Posterior vena cava (tissue), 2 donors: ENCODE results near the gene TBX15. TPM values are rescaled to one million over a fixed set of nuclear protein-coding genes. Genes with fewer than 3 reads are reported as not detected.
"Not testable (repeated sequence)": the region's sequence is repeated elsewhere in the genome, so short reads cannot be mapped to it uniquely, and the experiment has no call there.

Experiments
- DNase-seq: peaks from one replicate; pipeline ENCODE4 v3.0.0-alpha.2; 2020; ENCODE audit warnings: low spot score
- intact Hi-C, 2 donors: fragments of 100-400 bp; cut with DNase I; formaldehyde crosslinking; loops; one replicate each; pipeline versions ENCODE4 v1.14.1 to v1.14.2; 2022 to 2023
- total RNA-seq, 2 donors: library from RNA; stranded (reverse); fragmentation: NEBNext Ultra II Directional; extraction: Animal tissue kit (Norgen Biotek cat#: 25700); gene quantifications; one replicate each; pipeline ENCODE4 v1.2.1, GENCODE V29; 2021
- donor health status: DM: yes; HTN: yes; CAD: no.
- donor health status: DM: yes; HTN: yes; CAD: no.

The TBX15 gene
- total RNA-seq, 2 donors from 2014 or later = 2.5 to 4.8 TPM

DNA sequence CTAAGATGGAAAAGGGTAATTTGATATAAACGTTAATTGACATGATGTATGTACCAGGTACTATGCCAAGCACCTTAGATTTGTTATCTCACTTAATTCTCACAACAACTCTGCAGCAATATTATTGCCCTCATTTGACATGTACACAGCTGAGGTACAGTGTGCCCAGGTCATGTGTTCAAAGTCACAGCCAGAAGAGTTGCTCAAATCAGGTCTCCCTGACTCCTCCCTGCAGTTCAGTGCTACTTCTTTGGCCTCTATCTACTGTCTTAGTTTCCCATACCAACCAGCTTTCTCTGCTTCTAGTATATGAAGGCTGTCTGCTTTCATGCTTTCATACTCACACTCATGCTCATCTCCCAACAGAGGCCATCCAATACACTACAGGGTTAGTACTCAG, 15.1 kb downstream of the TBX15 start:
- DNase-seq = no peak
- intact Hi-C loops = no loop called here

DNA sequence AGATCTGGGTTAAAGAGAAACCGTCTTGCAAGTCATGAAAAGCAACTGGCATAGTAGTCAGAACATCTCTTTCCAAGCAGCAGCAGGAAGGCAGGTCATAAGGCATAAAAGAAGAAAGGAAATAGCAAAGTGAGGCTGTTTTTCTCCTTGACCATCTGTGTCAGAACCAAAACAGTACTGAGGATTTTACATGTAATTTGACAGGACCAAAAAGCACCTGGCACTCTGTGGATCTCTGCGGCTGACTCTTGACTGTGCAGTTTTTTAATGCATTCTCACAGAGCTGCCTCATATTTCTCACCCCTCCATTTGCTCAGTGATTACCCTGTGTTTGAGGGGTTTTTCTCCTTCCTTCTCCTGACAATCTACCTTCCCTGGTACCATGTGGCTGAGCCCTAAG, 17.7 kb downstream of the TBX15 start:
- intact Hi-C loops = no loop called here
- DNase-seq = no peak

DNA sequence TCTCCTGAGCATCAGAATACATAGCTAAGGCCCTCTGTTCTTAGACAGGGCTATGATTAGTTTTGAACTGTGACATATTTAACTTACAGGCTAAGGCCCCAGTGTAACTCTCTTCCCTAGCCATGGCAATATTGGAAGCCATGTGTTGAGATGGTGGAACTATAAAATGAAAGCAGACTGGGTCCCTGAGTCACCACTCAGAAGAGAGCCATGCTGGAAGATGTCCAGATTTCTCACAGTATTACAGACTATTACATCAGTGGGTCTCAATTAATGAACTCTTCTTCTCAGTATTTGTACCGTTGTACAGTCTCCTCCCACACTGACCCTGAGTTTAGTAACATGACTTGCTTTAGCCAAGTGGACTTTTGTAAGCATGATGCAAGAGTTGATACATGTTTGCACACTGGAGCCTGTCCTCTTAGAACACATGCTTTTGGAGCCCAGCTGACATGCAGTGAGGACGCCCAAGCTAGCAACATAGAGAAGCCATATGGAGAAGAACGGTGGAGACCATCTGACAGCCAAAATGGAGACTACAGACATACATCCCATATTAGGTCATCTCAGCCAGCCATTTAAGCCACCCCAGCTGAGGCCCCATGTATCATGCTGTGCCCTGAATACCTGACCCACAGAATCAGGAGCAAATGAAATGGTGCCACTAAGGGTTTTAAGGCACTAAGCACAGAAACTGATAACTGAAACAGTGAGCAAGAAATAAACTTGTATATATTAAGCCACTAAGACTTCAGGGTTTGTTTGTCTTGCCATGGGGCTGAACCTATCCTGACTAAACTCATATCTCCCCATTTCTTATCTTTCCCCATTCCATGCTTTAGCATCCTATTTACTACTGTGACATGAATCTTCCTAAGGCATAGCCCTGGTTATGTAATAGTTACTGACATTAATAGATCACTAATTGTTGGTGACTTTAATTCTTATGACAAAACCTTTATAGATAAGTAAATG, 24.4 kb downstream of the TBX15 start:
- DNase-seq = no peak
- intact Hi-C loops = no loop called here

DNA sequence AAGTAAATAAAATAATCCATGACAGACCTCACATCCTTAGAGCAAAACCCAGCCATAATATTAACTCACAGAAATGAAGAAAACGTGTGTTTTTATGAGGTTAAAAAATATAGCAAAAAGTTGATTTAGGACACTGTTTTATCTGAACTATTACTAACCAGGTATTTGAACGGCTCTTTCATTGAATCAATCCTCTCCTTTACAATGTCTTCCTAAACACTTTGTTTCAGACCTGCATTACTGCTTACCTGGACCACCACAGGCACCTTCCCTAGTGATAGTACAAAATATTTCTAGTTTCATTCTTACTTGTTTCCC, 25.0 kb downstream of the TBX15 start:
- intact Hi-C loops = no loop called here
- no peak for DNase-seq

DNA sequence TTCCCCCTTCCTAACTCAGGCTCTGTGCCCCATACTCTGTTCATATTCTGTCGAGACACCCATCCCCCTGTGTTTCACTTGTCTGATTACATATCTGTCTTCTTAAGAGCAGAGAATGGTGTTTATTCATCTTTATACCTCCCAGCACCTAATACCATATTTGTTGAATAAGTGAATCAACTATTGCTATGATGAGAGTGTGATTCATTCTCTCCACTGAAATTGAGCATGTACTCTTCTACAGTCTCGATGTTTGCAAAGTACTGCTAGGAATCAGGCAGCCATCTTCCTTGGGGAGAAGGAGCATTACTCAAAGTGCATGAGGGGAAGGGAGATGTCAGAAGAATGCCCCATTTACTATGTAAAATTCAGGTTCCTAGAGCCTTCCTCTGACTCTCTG, 27.0 kb downstream of the TBX15 start:
- intact Hi-C loops = no loop called here
- no peak for DNase-seq

DNA sequence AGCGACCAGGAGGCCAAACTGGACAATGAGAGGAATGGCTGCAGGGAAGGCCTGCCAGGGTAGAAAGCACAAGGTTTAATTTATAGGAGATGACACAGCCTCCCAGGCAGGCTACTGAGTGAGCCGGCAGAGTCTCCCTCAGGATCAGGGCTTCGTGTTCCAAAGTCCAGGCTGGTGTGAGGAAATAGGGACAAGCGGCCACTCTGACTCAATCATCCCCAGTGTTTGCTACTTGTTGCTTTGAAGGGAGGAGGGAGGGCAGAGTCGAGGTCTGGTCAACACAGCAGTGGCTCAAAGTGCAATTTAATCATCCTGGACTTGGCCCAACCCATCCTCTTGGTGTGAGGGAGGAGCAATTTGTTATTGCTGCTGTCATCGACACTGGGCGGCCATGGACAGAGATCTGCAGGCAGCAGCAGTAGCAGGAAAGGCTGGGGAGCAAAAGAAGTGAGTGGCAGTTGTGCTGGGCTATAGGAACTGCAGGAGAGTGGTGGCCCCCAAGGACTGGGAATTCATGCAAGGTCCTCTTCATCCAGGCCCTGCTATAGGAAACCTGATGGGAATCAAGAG, 27.5 kb downstream of the TBX15 start:
- no peak for DNase-seq
- intact Hi-C loops = no loop called here

DNA sequence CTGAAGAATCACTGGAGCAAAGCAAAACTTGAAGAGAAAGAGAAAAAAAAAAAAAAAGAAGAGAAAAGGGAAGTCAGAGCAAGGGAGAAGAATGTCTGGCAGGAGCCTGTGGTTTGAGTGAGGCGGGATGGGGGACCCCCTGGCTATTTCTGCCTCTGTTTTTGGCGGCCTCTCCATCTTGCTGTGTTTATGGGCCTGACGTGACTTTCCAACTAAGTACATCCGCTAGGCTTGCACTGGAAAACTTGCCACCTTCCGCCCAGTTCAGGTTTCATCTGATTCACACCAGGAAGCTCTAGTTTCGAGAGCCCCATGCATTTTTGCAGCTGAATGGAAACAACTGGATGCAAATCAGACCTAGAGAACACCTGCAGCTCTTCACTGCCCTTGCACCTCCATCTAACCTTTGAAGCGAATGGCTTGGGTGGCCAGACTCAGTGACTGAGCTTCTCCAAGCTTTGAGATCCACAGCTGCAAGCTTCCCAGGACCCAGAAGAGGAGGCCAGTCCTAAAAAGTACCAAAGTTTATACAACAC, 28.0 kb downstream of the TBX15 start:
- intact Hi-C loops = no loop called here
- no peak for DNase-seq

DNA sequence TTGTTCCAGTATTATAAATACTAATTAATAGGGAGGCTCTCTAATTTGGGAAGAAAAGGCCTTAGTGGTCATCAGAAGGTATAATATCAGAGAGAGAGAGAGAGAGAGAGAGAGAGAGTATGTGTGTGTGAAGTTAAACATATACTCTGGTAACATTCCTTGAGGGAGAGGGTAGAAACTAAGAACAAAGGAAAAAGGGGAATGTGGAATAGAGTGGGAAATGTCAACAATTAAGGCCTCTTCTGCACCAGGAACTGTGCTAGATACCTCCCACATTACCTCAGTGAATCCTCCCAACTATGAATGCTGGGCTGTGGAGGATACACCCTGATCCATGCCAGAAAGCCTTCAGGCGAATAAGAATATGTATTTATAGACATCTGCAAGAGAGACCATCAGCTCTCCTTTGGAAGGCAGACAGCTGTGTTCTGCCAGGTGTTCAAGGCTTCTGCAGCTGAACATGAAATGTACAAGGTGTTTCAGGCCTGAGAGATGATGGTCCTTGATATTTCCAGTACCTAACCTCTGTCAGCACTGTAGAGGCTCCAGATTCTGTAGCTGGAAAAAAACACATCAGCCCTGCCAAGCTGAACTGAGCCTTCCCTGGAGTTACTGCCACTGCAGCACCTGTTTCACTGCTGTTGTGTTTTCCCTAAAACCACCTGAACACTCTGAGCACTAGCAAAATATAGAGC, 29.1 kb downstream of the TBX15 start:
- no peak for DNase-seq
- intact Hi-C loops = no loop called here

DNA sequence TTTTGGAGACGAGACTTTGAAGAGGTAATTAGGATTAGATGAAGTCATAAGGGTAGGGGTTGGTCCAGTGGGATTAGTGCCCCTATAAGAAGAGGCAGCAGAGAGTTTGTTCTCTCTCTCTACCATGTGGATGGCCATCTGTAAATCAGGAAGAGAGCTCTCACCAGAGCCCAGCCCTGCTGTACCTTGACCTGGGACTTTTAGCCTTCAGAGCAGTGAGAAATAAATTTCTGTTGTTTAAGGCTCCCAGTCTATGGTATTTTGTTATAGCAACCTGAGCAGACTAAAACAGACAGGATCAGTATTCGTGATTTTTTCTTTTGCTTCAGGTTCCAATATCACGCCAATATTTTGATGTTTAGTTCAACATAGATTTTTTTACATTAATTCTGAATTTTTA, 30.0 kb downstream of the TBX15 start:
- DNase-seq = no peak
- intact Hi-C loops = no loop called here

DNA sequence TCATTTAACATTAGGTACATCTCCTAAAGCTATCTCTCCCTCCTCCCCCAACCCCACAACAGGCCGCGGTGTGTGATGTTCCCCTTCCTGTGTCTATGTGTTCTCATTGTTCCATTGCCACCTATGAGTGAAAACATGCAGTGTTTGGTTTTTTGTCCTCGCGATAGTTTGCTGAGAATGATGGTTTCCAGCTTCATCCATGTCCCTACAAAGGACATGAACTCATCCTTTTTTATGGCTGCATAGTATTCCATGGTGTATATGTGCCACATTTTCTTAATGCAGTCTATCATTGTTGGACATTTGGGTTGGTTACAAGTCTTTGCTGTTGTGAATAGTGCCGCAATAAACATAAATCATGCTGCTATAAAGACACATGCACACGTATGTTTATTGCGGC, 30.6 kb downstream of the TBX15 start:
- intact Hi-C loops, DNase-seq: not testable (repeated sequence)

DNA sequence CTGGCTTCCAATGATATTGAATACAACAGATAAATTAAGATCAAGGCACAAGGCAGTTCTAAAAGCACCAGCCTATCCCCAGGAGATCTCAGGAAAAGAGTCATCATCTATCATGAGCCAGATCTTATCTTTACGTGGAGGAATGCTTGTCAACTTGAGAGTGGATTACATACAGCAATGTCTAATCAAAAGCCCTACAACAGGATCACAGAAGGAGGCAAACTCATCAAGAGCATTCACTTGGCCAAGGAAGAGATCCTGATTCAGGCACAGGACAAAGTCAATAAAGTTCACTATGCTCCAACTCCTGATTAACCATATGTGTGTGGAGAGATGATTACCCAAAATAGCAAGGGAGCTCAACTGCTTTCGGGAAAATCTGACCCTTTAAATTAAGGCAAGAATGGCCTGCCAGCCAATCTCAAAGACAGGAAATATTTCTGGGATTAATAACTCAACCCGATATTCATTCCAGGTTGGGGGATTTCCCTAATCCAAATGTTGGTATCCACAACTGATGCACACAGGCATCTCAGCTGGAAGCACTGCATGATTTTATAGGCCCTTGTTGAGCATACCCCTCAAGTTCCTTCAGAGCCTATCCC, 33.7 kb downstream of the TBX15 start:
- intact Hi-C loops = no loop called here
- no peak for DNase-seq

DNA sequence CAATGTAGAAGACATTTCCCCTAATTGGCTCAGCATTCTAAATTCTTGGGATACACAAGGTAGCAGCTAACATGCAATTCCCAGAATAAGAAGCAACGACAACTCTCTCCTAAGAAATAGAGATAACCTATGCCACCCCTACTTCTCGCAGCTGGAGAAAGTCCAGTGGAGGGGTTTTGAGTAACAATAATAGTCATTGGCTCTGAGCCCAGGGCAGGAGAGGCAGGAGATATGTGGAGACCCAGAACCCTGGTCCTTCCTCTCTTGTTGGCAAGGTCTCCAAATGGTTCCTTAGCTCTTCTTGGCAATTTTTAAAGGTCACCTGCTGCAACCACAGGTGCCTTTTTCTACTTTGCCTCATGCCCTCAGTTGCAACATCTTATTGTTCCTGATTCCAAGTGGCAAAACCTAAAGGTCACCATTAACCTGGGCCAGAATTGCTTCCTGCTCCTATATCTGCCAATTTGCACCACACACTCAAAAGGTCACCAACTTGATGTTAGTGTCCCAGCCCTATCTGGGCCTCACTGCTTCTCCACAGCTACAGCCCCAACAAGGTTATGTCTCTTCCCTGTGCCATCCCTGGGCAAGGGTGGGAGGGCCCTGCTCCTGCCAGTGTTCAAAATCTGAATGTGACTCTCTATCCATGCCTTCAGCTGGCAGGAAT, 36.7 kb downstream of the TBX15 start:
- no peak for DNase-seq
- intact Hi-C loops = no loop called here

DNA sequence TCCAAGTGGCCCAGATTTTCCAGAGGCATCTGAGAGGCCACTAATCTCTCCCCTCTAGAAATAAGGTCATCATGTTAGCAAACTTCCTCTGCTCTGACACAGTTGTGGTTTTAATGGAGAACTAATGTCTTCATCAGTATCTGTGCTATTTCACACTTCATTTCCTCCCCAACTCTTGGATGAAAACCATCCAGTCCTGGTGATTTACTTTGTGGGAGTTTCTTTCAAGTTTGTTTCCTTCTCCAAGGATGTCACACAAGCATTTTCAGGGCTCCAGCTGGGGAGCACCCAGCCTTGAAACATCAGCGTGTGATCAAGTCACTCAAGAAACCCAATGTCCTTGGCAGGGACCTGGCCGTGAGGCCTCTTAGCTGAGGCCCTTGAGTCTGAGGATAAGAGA, 38.8 kb downstream of the TBX15 start:
- intact Hi-C loops = no loop called here
- DNase-seq = no peak

DNA sequence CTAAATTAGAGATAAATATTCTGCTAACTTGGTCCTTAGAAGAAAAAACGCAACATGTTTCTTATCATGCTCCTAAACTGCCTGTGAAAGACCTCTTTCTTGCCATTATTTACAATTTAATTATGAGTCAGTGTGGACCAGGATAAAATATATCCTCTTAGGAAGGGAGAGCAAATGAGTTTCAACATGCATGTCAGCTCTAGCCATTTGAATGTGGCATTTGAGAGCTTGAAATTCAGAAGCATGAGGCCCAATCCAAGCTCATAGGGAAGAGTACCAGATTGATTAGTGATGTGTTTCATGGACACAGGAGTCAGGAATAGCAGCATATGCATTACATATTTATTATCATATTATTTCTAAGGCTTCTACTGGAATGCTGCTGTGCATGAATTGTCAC, 39.3 kb downstream of the TBX15 start:
- intact Hi-C loops = no loop called here
- DNase-seq = no peak

DNA sequence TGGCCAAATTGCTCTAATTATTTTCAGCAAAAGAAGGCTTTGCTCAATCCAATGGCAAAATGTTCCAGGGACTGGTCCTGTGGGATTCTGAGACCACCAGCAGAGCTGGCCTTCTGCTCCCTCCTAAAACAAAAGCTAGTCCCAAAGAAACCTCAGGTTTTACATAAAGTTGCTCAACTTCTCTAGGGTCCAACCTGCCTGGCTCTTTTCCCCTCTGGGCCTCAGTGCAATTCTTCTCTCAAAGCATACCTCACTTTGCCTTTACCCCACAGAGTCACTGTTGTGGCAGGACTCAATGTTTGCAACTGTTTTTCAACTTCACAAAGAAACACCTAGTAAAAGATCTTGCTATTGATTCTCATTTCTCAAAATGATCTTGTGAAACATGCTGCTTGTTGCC, 39.8 kb downstream of the TBX15 start:
- intact Hi-C loops = no loop called here
- DNase-seq = no peak

DNA sequence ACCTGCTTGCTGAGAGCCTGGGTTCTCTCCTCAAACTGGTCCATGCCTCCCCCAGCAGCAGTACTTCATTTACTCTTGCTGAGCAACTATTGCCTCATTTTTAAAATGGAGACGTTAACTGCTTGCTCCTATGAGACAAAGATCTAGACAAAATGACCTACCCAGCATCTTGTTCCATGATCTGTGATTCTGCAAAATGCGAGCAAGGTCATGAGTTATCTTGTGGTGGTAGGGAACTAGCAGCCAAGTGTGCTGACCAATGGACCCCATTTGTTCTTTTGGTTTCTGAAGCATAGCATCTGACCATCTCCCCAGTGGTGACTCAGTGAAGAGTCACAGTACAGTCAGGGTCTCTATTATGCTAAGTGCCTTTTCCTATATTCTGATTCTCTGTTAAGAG, 40.4 kb downstream of the TBX15 start:
- no peak for DNase-seq
- intact Hi-C loops = no loop called here

DNA sequence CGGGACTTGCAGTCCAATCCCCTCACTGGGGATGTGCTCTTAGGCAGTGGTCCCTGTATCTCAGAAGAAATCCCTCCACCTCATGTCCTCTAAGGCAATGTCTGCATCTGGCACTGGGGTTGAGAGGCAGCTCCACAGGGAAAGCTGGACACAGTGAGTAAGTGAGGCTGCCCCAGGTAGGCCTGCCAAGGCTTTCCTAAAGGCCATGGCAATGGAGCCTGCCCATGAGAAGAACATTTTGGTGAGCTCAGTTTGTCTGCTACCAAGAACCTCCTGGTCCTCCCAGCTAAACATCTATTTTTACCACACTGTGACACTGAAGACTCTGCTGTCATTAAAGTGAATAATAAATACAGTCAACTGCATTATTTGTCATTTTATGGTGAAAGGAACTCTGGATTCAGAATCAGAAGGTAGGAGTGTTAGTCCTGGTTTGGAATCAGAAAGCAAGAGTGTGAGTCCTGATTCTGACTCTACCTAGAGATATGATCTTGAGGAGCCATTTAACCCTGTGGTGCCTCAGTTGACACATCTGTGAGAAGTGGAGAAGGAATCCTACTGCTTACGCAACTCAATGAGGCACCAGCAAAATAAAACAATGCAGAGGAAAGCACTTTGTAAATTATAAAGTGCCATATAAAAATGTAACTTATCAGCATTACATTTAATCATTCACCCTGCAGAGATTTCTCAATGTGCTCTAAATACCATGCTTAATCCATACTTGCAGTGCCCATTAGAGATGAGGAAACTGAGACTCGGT, 41.0 kb downstream of the TBX15 start:
- intact Hi-C loops = no loop called here
- no peak for DNase-seq

DNA sequence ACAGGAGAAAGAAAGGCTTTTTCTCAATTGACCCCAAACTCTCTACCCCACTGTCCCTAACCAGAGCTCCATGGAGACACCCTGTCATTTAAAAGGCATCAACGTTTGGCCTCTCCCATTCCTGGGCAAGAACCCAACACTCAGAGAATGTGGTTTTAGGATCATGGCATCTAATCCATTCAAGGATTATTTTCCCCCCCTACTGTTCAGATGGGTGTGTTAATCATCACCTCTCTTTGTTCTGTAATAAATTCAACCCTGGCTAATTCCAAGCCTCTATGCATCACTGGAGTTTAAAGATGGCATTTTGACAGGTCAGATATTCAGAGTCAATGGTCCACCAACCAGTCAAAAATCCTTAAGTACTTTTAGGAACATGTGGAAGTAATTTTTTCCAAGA, 42.7 kb downstream of the TBX15 start:
- intact Hi-C loops = no loop called here

DNA sequence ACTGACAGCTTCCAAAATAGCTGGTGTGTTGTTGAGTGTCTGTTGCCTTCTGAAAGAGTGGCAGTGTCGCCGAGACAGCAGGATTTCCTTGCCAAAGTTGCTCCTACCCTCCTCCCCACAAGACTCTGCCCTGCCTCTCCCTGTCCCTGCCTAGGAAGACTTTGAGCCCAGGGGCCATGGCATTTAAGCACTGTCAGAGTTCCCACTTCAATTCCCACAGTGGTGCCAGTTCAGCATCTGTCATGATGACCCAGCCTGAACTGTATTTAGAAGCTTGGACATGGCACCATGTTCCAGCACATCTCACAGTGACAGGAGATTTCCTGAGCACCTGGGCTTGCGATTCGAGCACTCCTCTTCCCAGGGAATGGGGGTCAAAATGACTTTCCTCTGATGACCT, 43.6 kb downstream of the TBX15 start:
- DNase-seq = no peak
- intact Hi-C loops = no loop called here

More for the DNA sequence above, 42.7 kb downstream of the TBX15 start:
- no peak for DNase-seq
